GM15510 (cell line): ENCODE measurements around the gene RFX4.

Experiments used
- POLR2A ChIP-seq: IDR thresholded peaks from 3 replicates; pipeline ENCODE4 v1.6.1; 2011; ENCODE audit warnings: borderline replicate concordance; ENCODE audit not compliant: insufficient read length; ENCODE audit errors: extremely low read depth

Gene RFX4

DNA sequence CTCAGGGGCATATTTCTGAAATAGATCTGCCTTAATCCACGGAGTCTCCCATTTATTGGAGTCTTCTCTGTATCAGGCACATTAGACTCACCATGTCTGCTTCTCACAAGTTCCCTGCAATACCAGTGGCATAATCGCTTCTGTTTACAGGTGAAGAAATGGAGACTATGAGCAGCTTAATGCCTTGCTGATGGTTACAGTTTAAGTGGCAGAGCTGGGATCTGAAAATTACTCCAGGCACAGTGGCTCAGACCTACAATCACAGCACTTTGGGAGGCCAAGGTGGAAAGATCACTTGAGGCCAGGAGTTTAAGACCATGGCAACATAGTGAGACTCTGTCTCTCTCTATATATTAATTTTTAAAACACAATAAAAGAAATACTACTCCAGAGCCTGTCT is 184.4 kb downstream of the RFX4 start:
- no peak for TF ChIP-seq POLR2A

DNA sequence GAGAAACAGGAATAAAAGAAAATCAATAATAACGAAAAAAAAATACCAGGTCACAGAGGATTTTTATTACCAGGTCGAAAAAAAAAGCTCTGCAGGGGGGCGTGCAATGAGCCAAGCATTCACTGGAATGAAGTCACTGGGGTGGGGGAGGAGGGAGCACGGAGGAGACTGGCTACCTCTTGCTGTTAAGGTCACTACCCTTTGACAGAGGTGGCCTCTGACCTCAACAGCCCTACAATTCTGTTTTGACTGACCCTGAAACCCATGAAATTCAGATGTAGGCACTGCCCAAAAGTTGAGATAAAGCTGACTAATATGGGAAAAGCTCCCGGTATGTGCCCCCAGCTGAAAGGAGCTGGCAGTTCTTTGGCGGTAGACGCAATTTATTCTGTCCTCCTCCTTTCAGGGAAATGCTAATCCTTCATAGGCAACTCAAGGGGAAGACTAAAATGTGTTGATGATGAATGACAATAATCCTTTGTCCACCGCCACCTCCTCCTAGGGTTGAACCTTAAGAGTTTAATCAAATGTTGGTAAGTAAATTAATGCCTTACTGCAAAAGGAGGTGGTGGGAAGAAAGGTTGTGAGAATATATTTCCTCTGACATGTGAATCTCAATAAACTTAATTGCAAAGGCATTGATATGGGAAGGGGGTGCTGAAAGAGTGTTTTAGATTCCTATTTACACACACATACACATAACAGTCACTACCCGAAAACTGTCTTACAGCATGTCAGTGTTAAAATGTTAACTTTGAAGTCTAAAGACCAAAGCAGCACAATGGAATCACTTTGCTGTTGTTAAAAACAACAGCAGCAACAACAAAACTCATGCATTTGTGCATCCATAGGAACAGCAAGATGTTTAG is 185.4 kb downstream of the RFX4 start:
- TF ChIP-seq POLR2A, result no peak

DNA sequence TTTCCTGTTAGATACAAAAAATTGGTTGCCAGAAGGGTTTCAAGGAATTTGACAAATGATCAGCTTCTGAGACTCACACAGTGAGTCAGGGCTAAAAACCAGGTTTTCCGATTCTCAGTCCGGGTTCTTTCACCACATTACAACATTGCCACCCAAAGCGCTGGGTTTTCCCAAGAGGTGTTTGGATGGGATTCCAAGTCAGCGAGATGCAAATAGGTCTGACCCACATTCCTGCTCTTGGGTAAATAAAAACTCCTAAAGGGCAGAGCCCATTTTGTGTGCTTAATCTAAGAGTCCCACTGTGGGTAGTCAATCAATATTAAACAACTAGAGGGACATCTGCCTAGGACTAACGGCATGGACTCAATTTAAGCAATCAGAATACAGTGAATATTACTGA is 186.3 kb downstream of the RFX4 start:
- TF ChIP-seq POLR2A, result no peak

DNA sequence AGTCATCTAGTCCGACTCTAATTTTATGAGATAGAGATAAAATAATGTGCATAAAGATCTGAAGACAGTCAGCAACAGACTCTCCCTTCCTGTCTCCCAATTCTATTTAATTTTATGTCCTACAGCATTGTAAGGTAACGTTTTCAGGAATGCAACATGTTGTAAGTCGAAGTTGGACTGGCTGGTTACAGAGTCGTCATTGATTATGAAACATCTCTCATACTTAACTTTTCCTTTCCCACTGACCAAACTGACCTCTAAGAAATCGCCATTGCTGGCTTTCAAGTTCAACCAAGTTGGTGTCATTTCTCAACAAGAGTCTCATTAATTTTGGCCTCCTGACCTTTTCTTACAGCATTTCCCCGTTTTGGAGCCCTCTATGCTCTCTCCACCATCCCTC is 186.7 kb downstream of the RFX4 start:
- no peak for TF ChIP-seq POLR2A

DNA sequence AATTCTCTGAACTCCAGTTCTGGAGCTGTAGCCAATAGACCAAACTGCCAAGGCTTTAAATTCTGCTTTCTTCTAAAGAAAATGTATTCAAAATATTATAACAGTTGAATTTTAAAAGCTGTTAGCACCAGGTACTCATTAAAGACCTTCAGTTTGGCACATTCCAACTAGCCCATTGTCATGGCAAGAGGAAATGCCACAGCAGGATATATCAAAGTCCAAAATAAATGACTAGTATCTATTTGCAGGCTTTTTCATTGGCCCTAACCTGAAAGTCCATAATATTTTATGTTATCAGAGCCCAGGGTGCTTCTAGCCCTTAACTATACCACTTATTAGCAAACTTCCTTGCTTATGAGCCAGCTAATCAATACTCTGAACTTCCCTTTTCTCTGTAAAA is 188.6 kb downstream of the RFX4 start:
- TF ChIP-seq POLR2A, result no peak

DNA sequence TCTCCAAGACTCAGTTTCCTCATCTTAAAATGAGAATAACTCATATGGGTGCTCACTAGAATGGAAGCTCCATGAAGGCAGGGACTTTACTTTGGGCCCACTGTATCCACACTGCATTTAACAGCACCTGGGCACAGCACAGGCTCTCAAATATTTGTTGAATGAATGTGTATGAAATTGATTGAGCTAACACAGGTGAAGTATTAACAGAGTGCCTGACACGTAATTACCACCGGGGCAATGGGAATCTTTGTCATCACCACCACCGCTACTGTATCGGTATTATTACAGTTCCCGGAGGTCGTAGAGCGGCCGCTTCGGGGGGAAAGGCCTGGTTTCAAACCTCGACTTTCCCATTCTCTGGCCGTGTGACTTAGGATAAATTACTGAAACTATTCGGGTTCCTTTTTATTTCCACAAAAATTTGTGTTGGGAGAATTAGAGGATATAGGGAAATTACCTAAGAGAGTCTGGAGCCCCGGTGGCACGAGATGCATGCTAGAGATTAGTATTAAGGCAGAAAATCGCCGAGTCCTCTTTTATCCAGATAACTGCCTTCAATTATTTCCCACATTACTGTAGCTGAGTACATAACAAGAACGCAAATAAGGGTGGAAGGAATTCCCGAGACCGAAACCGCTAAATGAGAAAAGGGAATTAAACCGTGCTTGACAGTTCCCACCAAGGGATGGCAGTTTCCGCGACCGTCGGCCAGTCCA is 190.6 kb downstream of the RFX4 start:
- TF ChIP-seq POLR2A, result no peak

DNA sequence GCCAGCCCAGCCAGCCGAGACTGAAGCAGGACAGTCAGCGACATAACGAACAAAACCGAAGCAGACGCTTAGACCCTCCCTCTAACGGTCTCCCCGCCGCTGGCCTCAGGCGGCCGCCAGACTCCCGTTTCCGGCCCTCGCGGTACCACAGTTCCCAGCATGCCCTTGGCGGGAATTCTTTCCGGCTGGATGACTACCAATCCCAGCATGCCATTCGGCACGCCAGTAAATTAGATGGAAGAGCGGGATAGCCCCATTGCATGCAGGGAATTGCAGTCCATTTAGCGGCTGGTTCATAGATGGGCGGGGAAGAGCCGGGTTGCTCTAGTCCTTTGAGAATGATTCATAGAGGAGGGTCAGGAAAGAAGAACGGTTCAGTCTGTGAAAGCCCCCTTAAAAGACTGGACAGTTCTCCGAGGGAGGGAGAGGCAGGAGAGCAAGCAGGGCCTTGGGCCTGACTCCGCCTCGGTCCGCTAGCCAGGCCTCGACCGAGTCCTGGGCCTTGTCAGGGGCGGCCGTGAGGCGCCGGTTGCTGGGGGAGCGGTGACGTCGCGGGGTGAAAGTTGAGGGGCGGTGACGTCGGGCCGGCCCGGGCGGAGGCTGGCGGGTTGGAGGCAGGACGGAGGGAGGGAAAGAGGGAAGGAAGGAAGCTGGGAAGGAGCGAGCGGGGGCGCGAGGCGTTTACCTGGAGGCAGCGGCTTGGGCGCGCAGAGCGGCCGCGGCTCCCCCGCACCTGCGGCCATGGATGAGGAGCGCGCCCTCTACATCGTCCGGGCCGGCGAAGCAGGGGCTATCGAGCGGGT is 191.4 kb downstream of the RFX4 start, which contains the start of gene RIC8B:
Gene RIC8B (plus strand): TSS at position 678 of the 803 bp plus-strand sequence. CDS start 64 bp downstream, at position 742.
- TF ChIP-seq POLR2A, result peak; percentile 79

DNA sequence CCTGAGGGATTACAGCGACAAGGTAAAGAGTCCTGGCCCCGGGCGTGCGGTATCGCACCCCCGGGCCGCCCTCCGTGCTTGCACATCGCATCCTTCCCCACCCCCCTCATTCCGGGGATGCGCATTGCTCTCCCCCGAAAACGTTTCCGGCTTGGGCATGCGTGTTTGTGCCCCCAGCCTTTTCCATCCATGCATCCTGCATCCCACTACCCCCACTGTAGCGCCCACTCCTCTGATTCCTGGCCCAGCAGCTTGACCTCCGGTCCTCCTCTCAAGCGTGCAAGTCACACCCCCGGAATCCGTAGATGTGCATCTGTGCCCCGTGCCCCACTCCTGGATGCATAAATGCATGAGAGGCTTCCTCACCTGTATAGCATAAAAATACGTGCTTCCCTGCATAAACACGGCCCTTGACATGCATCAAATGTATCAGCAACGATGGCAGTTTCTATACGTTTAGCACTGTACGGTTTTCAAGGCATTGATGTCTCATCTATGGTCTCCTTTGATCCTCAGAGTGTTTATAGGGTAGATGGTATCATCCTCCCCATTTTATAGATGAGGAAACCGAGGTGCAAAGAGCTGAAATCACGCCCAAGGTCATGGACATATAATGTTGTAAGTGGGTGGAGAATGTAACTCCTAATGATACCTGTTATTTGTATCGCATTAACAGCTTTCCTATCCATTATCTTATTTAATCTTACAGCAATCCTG is 192.2 kb downstream of the RFX4 start:
- no peak for TF ChIP-seq POLR2A

DNA sequence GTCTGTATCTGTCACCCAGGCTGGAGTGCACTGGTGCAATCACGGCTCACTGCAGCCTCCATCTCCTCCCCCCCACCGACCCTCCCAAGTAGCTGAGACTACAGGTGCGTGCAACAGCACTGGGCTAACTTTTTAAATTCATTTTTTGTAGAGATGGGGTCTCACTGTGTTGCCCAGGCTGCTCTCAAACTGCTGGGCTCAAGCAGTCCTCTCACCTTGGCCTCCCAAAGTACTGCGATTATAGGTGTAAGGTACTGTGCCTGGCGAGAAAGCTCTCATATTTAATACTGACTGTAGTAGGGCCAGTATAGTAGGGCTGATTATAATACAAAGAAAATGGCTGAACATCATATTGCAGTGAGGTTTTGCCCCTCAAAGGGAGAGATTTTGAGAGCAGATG is 194.1 kb downstream of the RFX4 start:
- TF ChIP-seq POLR2A, result no peak

DNA sequence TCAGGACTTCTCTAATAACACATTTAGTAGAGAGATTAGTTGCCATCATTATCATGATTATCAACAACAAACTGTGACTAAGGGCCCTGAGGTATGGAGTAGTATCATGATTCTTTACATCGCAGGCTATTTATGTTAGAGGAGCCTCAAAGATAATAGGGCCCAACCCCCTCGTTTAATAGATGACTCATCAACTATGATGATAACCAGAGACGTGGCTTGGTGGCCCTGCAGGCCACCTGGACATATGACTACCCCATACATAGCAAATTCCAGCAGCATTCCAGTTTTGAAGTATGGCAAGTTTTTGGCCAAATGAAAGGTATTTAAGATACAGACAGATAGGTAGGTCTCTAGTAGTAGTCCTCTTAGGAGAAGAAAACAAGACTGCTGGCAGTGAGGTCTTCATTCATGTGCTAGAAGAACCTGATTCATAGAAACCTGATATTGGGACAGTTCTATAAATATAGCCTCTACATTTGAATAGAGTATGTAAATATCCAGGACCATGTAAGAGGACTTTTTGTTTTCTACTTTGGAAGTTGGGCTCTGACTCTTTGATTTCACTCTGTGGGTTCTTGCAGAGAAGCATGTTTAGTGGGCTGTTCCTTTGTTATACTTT is 197.3 kb downstream of the RFX4 start:
- TF ChIP-seq POLR2A, result no peak

DNA sequence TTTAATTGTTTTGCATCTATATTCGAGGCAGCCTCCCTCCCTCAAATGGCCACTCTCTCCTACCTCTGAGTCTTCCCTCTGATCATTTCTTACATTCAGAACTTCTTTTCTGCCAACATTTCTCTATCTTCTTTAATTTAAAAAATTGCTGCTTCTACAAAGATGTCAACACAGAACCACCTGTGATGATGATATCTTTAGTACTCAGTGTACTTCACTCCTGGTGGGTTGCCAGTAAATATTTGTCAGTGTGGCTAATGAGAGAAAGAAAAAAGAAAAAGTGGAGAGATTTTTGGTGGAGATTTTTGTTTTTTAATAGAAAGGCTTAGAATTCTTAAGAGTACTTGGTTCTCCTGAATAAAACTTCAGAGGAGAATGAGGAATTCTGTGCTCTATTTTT is 199.8 kb downstream of the RFX4 start:
- no peak for TF ChIP-seq POLR2A

DNA sequence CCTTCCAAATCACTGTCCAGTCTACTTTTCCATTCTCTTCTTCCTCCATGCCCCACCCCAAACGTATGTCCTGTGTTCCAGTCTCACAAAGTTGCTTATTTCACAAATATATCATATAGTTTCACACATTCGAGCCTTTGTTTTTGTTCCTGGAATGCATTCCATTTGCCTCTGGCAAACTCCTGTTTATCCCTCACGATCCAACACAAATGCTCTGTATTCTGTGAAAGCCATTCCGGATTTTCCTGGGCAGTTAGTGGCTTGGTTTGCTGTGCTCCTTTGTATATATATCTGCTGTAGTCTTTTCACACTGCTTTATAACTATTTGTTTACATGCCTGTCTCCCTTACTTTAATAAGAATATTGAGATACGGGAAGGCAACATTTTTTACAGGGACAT is 200.7 kb downstream of the RFX4 start:
- no peak for TF ChIP-seq POLR2A

DNA sequence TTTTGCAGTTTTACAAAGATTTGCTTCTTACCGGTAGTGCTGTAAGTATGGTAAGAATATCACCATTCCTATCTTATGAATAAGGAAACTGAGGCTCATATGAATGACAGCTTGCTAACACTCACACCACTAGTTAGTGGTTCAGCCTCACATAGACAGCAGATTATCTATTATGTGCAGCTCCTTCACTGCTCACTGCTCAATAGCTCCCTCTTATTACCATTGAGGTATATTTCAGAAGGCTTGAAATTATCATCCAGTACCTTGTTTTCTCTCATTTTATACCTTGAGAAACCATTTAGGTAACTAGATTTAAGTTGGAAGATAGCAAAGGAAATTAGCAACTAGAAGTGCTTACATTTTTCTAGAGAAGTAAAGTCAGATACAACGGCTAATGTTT is 207.2 kb downstream of the RFX4 start:
- TF ChIP-seq POLR2A, result no peak

DNA sequence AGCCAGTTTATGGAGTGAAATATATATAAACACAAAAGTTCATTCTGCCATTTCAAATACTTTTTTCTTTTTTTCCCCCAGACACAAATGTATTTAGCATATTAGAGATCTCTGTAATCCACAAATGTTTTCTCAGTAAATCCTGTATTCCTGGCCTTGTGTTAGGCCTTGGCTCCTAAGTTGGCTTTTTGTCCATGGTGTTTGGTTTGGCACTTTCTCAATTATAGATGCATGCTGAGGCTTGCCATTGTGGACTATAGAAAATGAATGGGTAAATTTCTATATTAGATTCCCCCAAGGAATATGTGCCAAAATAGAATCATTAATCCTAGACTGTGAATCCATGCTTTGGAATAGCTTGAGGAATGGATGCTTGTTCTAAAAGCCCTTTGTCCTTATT is 208.7 kb downstream of the RFX4 start:
- no peak for TF ChIP-seq POLR2A

DNA sequence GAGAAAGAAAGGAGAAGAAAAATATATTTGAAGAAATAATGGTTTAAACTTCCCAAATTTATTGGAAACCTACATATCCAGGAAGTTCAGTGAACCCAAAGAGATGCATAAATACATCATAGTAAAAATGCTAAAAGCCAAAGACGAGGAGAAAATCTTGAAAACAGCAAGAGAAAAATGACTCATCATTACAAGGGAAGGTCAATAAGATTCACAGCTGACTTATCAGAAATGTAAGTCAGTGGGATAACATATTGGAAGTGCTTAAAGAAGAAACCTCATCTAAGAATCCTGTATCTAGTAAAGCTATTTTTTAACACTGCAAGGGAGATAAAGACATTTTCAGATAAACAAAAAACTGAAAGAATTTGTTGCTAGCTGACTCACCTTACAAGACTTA is 211.6 kb downstream of the RFX4 start:
- no peak for TF ChIP-seq POLR2A

DNA sequence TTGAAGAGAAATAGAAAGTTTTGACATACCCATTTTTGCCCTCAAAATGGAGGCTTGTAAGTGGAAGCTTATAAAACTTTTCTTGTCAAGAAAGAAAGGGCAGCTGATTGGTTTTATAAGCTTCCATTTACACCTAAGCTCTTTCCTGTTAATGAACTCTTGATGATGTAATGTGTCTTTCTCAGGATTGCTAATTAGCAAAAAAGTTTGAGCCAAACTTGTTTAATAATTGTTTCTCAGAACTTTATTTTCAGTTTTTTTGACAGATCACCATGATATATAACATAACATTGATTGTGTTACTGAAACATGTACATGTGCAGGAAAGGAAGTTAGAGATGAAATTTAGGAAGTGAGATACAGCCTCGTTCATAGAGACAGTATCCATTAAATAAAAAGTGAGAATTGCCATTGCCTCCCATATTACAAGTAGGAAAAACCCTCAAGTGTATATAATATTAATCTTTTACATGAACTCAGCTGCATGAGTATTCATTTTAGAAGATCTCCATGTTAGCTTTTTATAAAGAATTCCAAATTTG is 218.4 kb downstream of the RFX4 start:
- no peak for TF ChIP-seq POLR2A
